Chondrocyte (in vitro differentiated cells): ENCODE measurements around the gene COG8. TPM values are rescaled to one million over a fixed set of nuclear protein-coding genes. Genes with fewer than 3 reads are reported as not detected.
"Not testable (repeated sequence)": the region's sequence is repeated elsewhere in the genome, so short reads cannot be mapped to it uniquely, and the experiment has no call there.

Experiments used
- DNase-seq: peaks from one replicate; pipeline ENCODE4 v3.0.0; 2021; ENCODE audit warnings: mixed read lengths, low spot score
- H3K27ac Mint-ChIP-seq: one replicate; pipeline ENCODE4 v1.8.0; 2021; ENCODE audit warnings: mild to moderate bottlenecking, moderate library complexity, mixed read lengths; ENCODE audit not compliant: unreplicated experiment
- H3K27me3 Mint-ChIP-seq: 2 replicates; pipeline ENCODE4 v1.8.0; 2021; ENCODE audit warnings: low read depth, mixed read lengths
- H3K36me3 Mint-ChIP-seq: 2 replicates; pipeline ENCODE4 v1.8.0; 2021; ENCODE audit warnings: low read depth, mixed read lengths
- H3K4me1 Mint-ChIP-seq: 2 replicates; pipeline ENCODE4 v1.8.0; 2021; ENCODE audit warnings: low read depth, mild to moderate bottlenecking, mixed read lengths
- H3K4me3 Mint-ChIP-seq: one replicate; pipeline ENCODE4 v1.8.0; 2021; ENCODE audit warnings: mild to moderate bottlenecking, moderate library complexity, mixed read lengths; ENCODE audit not compliant: unreplicated experiment
- H3K9me3 Mint-ChIP-seq: 2 replicates; pipeline ENCODE4 v1.8.0; 2021; ENCODE audit warnings: low read depth, mixed read lengths
- CTCF ChIP-seq: fragments of 200-600 bp; sonication (generic); IDR thresholded peaks from 2 replicates; pipeline ENCODE4 v1.5.0; 2021; ENCODE audit warnings: antibody characterized with exemption, mild to moderate bottlenecking, moderate library complexity
- total RNA-seq: library from RNA; stranded (reverse); gene quantifications from 3 replicates; pipeline ENCODE4 v1.2.1, GENCODE V29; 2021

The COG8 gene
- total RNA-seq, 1 donor from 2014 or later: 36.8 TPM

- no peak for TF ChIP-seq CTCF
- H3K4me3 Mint-ChIP-seq: no peak overlapping the region
- DNase-seq: no peak
- H3K9me3 Mint-ChIP-seq: no peaks in the 10 kb centered on the region
- H3K36me3 Mint-ChIP-seq: peaks cover 14% of the 10 kb centered on the region
- peak overlapping the region; percentile 41 for H3K27ac Mint-ChIP-seq
- H3K27me3 Mint-ChIP-seq: no peaks in the 10 kb centered on the region
- no peaks in the 10 kb centered on the region for H3K4me1 Mint-ChIP-seq
These were observed 37.1 kb downstream of the COG8 start for GRCh38 chr16:69302301-69302700.

GRCh38 chr16:69301861-69302260, 37.5 kb downstream of the COG8 start:
- H3K36me3 Mint-ChIP-seq: peaks cover 14% of the 10 kb centered on the region
- no peak overlapping the region for H3K4me3 Mint-ChIP-seq
- H3K9me3 Mint-ChIP-seq: no peaks in the 10 kb centered on the region
- no peaks in the 10 kb centered on the region for H3K27me3 Mint-ChIP-seq
- H3K27ac Mint-ChIP-seq: no peak overlapping the region
- TF ChIP-seq CTCF: no peak
- no peak for DNase-seq
- no peaks in the 10 kb centered on the region for H3K4me1 Mint-ChIP-seq

- H3K4me1 Mint-ChIP-seq: no peaks in the 10 kb centered on the region
- H3K4me3 Mint-ChIP-seq: no peak overlapping the region
- H3K9me3 Mint-ChIP-seq: no peaks in the 10 kb centered on the region
- peaks cover 15% of the 10 kb centered on the region for H3K36me3 Mint-ChIP-seq
- no peak for TF ChIP-seq CTCF
- no peak for DNase-seq
- no peak overlapping the region for H3K27ac Mint-ChIP-seq
- H3K27me3 Mint-ChIP-seq: no peaks in the 10 kb centered on the region
These were observed 38.2 kb downstream of the COG8 start for GRCh38 chr16:69301187-69301586.

- no peak overlapping the region for H3K4me3 Mint-ChIP-seq
- no peak overlapping the region for H3K27ac Mint-ChIP-seq
- peaks cover 9% of the 10 kb centered on the region for H3K4me1 Mint-ChIP-seq
- no peaks in the 10 kb centered on the region for H3K9me3 Mint-ChIP-seq
- no peaks in the 10 kb centered on the region for H3K27me3 Mint-ChIP-seq
- no peak for TF ChIP-seq CTCF
- peaks cover 13% of the 10 kb centered on the region for H3K36me3 Mint-ChIP-seq
- no peak for DNase-seq
These were observed 41.1 kb downstream of the COG8 start for GRCh38 chr16:69298261-69298660.

GRCh38 chr16:69296771-69297170, 42.6 kb downstream of the COG8 start:
- Mint-ChIP-seq H3K36me3 (peaks cover 11% of the 10 kb centered on the region), H3K4me1 (peaks cover 11% of the 10 kb centered on the region)
- H3K4me3 Mint-ChIP-seq: not testable (repeated sequence)

GRCh38 chr16:69294051-69294450, 45.3 kb downstream of the COG8 start:
- Mint-ChIP-seq H3K9me3 (no peaks in the 10 kb centered on the region), H3K4me1 (peaks cover 11% of the 10 kb centered on the region), H3K36me3 (peaks cover 2% of the 10 kb centered on the region), H3K27ac (peak overlapping the region; percentile 5), H3K27me3 (no peaks in the 10 kb centered on the region), H3K4me3 (no peak overlapping the region)
- DNase-seq: no peak
- no peak for TF ChIP-seq CTCF

More at GRCh38 chr16:69296771-69297170, 42.6 kb downstream of the COG8 start:
- not testable (repeated sequence) for H3K9me3 Mint-ChIP-seq, H3K27me3 Mint-ChIP-seq, DNase-seq, H3K27ac Mint-ChIP-seq
